ENCODE measurements around the gene PCDHGB2.
A peak's percentile ranks its signal among the peaks of the same experiment; 100 is the strongest.
"Not testable (repeated sequence)": the region's sequence is repeated elsewhere in the genome, so short reads cannot be mapped to it uniquely, and the experiment has no call there.

The PCDHGB2 gene

GRCh38 chr5:141342773-141343172 is 17.0 kb upstream of the PCDHGB2 start:
- TF ChIP-seq POLR2A (IDR thresholded peaks at IDR 0.05; ENCODE audit: low read depth, low read length), result no peak
- FAIRE-seq (no peak), DNase-seq (ENCODE audit: insufficient read length, low spot score) (no peak)

- DNase-seq (ENCODE audit: insufficient read length, low spot score), result no peak
- no peak for TF ChIP-seq POLR2A (IDR thresholded peaks at IDR 0.05; ENCODE audit: low read depth, low read length)
- FAIRE-seq, result no peak
Observed at GRCh38 chr5:141343242-141343952, 16.4 kb upstream of the PCDHGB2 start, which contains the start of gene PCDHGA3. Gene PCDHGA3, plus strand, starts transcription at chr5:141343829. Its CDS starts 205 bp downstream, at chr5:141344034.

GRCh38 chr5:141343953-141344463 is 15.8 kb upstream of the PCDHGB2 start:
- TF ChIP-seq POLR2A (IDR thresholded peaks at IDR 0.05; ENCODE audit: low read depth, low read length), result no peak
- DNase-seq (ENCODE audit: insufficient read length, low spot score), result no peak
- no peak for FAIRE-seq

- no peak for TF ChIP-seq POLR2A (IDR thresholded peaks at IDR 0.05; ENCODE audit: low read depth, low read length)
- FAIRE-seq, result no peak
Observed at GRCh38 chr5:141345327-141345726, 14.5 kb upstream of the PCDHGB2 start.

GRCh38 chr5:141346017-141346416 is 13.8 kb upstream of the PCDHGB2 start:
- DNase-seq (ENCODE audit: insufficient read length, low spot score); FAIRE-seq: not testable (repeated sequence)

More at GRCh38 chr5:141345327-141345726, 14.5 kb upstream of the PCDHGB2 start:
- DNase-seq (ENCODE audit: insufficient read length, low spot score), result no peak

- FAIRE-seq, result no peak
- TF ChIP-seq POLR2A (IDR thresholded peaks at IDR 0.05; ENCODE audit: low read depth, low read length), result no peak
- peak; percentile 45 for DNase-seq (ENCODE audit: insufficient read length, low spot score)
Observed at GRCh38 chr5:141349917-141350619, 9.7 kb upstream of the PCDHGB2 start, which contains the start of gene PCDHGB1. Gene PCDHGB1, plus strand, starts transcription at chr5:141350099. Its CDS starts 162 bp downstream, at chr5:141350261.

GRCh38 chr5:141351591-141351990 is 8.2 kb upstream of the PCDHGB2 start:
- no peak for TF ChIP-seq POLR2A (IDR thresholded peaks at IDR 0.05; ENCODE audit: low read depth, low read length)
- no peak for FAIRE-seq

GRCh38 chr5:141354900-141355469 is 4.8 kb upstream of the PCDHGB2 start, which contains the start of gene PCDHGA4:
Gene PCDHGA4, plus strand, starts transcription at chr5:141355021. Its CDS starts 87 bp downstream, at chr5:141355108.
- DNase-seq (ENCODE audit: insufficient read length, low spot score) (peak; percentile 24), FAIRE-seq (no peak)
- no peak for TF ChIP-seq POLR2A (IDR thresholded peaks at IDR 0.05; ENCODE audit: low read depth, low read length)

More at GRCh38 chr5:141351591-141351990, 8.2 kb upstream of the PCDHGB2 start:
- no peak for DNase-seq (ENCODE audit: insufficient read length, low spot score)

- no peak for TF ChIP-seq POLR2A (IDR thresholded peaks at IDR 0.05; ENCODE audit: low read depth, low read length)
- no peak for DNase-seq (ENCODE audit: insufficient read length, low spot score)
- no peak for FAIRE-seq
Observed at GRCh38 chr5:141355641-141356040, 4.2 kb upstream of the PCDHGB2 start.

GRCh38 chr5:141356133-141356532 is 3.7 kb upstream of the PCDHGB2 start:
- TF ChIP-seq POLR2A (IDR thresholded peaks at IDR 0.05; ENCODE audit: low read depth, low read length), result no peak
- FAIRE-seq, result no peak
- DNase-seq (ENCODE audit: insufficient read length, low spot score), result no peak

GRCh38 chr5:141356950-141357349 is 2.8 kb upstream of the PCDHGB2 start:
- DNase-seq (ENCODE audit: insufficient read length, low spot score) (no peak), FAIRE-seq (no peak)
- no peak for TF ChIP-seq POLR2A (IDR thresholded peaks at IDR 0.05; ENCODE audit: low read depth, low read length)

- no peak for TF ChIP-seq POLR2A (IDR thresholded peaks at IDR 0.05; ENCODE audit: low read depth, low read length)
- FAIRE-seq, result no peak
Observed at GRCh38 chr5:141360685-141361084, 891 bp downstream of the PCDHGB2 start.

GRCh38 chr5:141362719-141363118 is 2.9 kb downstream of the PCDHGB2 start:
- TF ChIP-seq POLR2A (IDR thresholded peaks at IDR 0.05; ENCODE audit: low read depth, low read length), result no peak
- no peak for DNase-seq (ENCODE audit: insufficient read length, low spot score)
- no peak for FAIRE-seq

More at GRCh38 chr5:141360685-141361084, 891 bp downstream of the PCDHGB2 start:
- no peak for DNase-seq (ENCODE audit: insufficient read length, low spot score)

Measured in H54 (cell line).